ENCODE measurements around the gene DFFB.

The DFFB gene

GRCh38 chr1:3907031-3907534 is 49.8 kb downstream of the DFFB start:
- TF ChIP-seq, protein P1, sequence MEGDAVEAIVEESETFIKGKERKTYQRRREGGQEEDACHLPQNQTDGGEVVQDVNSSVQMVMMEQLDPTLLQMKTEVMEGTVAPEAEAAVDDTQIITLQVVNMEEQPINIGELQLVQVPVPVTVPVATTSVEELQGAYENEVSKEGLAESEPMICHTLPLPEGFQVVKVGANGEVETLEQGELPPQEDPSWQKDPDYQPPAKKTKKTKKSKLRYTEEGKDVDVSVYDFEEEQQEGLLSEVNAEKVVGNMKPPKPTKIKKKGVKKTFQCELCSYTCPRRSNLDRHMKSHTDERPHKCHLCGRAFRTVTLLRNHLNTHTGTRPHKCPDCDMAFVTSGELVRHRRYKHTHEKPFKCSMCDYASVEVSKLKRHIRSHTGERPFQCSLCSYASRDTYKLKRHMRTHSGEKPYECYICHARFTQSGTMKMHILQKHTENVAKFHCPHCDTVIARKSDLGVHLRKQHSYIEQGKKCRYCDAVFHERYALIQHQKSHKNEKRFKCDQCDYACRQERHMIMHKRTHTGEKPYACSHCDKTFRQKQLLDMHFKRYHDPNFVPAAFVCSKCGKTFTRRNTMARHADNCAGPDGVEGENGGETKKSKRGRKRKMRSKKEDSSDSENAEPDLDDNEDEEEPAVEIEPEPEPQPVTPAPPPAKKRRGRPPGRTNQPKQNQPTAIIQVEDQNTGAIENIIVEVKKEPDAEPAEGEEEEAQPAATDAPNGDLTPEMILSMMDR (conservative IDR thresholded peaks at IDR 0.05) = peak; percentile 21
- H3K27ac ChIP-seq = no peak overlapping the region

- TF ChIP-seq, protein P1 (conservative IDR thresholded peaks at IDR 0.05) = no peak
- H3K27ac ChIP-seq = no peak overlapping the region
These were observed 50.4 kb downstream of the DFFB start for GRCh38 chr1:3907621-3908165.

DNA sequence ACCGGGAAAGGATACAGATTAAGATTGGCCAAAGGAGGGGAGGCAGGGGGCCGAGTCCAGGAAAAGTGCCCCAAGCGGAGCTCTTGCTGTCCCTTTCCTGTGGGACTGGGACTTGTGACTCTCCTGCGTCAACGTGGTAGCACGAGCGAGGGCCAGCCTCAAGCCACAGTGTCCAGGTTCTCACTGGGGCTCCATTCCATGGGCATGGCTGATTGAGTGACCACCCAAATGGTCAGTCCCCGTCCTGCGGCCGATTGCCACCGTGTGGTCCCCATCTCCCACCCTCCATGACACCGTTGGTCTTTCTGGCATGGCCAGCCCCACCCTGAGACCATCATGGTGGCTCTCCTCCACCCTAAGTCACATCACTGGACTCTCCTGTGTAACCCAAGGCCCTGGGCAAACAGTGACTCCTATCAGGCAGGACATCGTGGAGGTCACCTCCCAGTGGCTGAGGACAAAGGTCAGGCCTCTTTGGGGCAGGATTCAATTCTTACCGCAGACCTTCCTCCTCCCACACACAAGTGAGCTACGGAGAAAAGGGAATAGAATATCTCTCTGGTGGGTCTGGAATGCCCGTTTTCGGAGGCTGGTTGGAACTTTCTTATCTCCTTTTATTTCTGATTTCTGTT is 51.7 kb downstream of the DFFB start:
- no peak overlapping the region for H3K27ac ChIP-seq
- TF ChIP-seq, protein P1 (conservative IDR thresholded peaks at IDR 0.05) = no peak

DNA sequence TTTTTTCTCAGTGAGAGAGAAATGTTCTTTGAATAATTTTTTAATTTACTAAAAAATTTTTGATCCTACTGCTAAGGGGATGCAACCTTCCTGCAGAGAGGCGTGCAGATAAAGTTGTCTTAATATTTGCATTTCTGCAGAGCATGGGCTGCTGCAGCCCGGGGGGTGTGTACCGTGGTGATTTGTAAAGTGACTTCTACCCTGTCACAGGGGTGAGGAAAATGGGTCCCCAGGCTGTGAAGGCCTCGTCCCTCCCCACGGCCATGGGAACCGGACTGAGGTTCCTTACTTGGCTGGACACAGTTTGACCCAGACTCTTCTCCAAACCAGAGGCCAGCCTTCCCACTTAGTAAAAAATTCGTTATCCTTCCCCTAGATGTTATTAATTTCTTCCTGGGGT is 52.3 kb downstream of the DFFB start:
- TF ChIP-seq, protein P1 (conservative IDR thresholded peaks at IDR 0.05) = no peak
- H3K27ac ChIP-seq = no peak overlapping the region

DNA sequence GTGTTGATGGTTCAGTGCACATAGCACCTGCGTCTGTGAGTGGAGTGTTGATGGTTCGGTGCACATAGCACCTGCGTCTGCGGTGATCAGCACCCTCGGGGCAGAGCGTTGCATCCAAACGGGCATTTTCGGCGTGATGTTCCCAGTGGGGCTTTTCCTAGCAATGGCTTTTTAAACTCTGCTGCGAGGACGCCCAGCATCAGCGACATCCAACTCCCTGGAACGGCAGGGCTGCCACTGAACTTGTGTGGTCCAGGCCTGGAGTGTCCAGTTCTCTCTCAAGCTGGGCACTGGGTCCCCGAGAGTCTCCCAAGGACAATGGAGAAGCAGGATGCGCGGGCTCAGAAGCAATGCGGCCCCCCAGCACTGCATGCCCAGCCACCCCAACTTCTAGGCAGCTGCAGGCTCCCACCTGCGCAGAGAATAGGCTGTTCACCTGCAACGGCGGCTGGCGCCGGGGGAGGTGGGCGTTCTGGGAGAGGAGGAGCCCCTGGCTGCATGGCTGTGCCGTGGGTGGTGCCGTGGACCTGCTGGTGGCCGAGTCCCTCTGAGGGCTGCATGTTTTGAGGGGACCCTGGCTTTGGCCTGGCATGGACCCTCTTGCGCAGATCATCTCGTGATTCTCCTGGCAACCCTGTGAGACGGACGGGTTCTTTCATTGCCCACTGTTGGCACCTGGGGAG is 52.9 kb downstream of the DFFB start:
- no peak overlapping the region for H3K27ac ChIP-seq
- TF ChIP-seq, protein P1 (conservative IDR thresholded peaks at IDR 0.05) = no peak

- no peak overlapping the region for H3K27ac ChIP-seq
- TF ChIP-seq, protein P1 (conservative IDR thresholded peaks at IDR 0.05) = peak; percentile 94
These were observed 53.9 kb downstream of the DFFB start for GRCh38 chr1:3910857-3911845.

Measured in VCaP (cell line).